GM23248 (cell line): ENCODE results near the gene CLSTN2.

ENCODE experiments used
- EZH2 ChIP-seq: fragments of 200-600 bp; sonication (generic); IDR thresholded peaks from 2 replicates; pipeline ENCODE4 v1.6.1; 2018; ENCODE audit warnings: antibody characterized with exemption, mild to moderate bottlenecking; ENCODE audit not compliant: insufficient read depth, poor library complexity, severe bottlenecking
- EZH2phosphoT487 ChIP-seq: fragments of 200-600 bp; sonication (generic); IDR thresholded peaks from 2 replicates; pipeline ENCODE4 v1.6.1; 2018; ENCODE audit warnings: antibody characterized with exemption, moderate library complexity, mild to moderate bottlenecking, low read depth; ENCODE audit not compliant: insufficient read depth

DNA sequence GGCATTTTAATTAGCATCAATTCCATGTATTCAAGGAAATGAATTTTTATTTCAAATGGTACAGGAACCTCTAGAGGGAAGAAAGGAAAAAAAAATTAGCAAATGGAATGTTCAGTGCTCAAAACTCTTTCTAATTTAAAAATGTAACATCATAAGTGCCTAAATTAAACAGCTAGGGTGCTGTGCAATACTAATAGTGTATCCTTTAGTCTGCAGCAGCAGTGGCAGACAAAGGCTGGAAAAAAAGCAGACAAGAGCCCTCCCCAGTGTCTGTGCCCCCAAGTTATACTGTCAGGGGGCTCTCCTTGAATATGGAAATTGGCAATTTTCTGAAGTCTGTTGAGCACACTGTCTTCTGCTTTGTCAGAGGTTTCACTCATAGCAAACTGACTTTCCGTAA is 159.5 kb downstream of the CLSTN2 start:
- TF ChIP-seq EZH2 = no peak
- no peak for TF ChIP-seq EZH2phosphoT487
